ENCODE data around the gene CSHL1.

CSHL1 gene

DNA sequence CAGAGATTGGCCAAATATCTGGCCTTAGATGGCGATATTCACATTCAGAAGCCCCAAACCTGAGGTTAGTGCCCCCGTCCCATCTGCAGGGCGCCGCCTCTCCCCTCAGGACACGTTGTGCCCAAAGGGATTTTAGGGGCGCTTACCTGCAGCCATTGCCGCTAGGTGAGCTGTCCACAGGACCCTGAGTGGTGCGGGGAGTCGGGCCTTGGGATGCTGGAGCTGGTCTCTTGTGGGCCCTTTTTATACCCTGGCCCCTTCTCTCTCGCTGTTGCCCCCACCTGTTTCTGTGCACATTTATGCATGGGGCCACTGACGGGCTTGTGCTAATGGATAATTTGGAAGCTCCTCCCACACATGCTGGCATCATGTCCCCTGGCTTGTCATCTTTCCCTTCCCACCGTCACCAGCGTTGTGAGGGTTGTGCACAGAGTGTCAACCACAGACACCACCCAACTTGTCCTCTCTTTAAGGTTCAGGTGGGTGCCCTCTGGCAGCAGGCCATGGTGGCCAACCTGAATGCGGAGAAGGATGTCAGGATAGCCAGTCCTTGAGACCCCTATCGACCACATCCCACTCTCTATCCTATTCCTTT is at the start of gene CSHL1:
TSS of gene CSHL1 (minus strand) at position 218 of the 595 bp plus-strand sequence. CDS start at position 156, 62 bp downstream.
- no peak for DNase-seq

DNA sequence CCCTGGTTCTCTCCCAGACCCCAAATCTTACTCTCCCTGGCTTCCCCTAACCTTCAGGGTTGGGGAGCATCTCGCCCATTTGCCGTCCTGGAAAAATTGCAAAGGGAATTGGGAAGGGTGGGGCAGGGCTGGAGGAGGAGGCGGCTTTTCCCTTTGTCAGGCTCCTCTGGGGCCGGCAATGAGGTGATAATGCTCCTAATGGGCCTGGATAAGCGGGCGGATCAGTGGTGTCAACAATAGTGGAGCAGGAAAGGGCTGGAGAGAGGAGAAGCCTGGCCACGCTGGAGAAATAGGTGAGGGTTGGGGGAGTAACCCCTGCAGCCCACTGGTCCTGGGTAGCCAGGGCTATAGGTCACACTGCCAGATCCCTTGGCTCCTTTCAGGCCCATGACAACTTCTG is 49.4 kb upstream of the CSHL1 start:
- no peak for DNase-seq

DNA sequence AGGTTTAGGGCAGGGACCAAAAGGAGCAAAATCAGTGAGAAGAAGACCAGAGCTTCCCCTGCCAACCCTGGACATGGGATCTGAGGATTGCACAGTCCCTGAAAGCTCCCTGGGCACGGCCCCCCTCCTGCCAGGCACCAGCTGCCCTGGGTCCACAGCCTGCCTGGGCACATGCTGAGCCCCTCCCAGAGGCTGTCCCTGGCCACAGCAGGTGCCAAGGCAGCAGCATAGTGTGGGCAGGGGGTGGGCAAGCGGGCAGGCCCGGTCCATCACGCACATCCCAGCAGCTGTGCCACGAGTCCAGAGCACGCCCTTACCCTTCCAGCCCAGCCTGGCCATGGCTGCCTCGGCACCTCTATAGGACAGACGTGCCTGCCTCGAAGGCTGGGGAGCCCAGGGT is 48.9 kb upstream of the CSHL1 start:
- no peak for DNase-seq

DNA sequence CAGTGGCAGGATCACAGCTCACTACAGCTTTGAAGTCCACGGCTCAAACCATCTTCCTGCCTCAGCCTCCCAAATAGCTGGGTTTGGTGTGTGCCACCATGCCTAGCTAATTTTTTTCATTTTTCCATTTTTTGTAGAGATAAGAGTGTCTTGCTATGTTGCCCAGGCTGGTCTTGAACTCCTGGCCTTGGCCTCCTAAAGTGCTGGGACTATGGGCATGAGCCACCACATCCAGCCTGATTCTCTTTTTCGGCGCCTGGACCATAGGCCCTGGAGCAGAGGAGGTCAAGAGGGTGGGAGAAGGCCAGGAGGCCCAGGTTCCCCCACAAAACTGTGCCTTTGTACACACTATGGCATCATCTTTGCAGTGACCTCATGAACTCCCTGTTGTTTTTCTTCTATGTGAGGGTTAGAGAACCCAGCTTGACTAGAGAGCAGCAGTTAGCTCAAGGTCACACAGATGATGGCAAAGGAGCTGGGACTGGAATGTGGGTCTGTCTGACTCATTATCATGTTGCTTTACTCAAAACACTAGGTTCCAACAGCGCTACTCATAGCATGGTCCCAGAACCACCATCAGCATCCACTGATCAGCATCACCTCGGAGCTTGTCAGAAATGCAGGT is 45.4 kb upstream of the CSHL1 start:
- no peak for DNase-seq

DNA sequence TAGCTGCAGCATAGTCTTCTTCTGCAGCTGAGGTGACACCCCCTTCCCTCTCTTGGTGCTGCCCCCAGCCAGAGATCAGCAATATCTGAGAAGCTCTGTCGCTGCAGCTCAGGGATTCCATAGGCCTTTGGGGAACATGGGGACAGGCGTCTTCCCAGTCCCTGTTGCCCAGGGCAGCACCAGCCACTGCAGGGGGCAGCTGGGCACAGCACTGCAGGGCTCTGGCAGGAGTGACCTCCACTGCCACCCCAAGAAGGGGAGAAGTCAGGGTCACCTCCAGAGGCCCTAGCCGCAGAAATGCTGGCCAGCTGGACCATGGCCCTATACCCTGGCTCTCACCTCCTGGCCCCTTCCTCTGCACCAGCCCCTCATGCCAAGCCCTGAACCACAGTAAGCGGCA is 44.7 kb upstream of the CSHL1 start:
- no peak for DNase-seq

DNA sequence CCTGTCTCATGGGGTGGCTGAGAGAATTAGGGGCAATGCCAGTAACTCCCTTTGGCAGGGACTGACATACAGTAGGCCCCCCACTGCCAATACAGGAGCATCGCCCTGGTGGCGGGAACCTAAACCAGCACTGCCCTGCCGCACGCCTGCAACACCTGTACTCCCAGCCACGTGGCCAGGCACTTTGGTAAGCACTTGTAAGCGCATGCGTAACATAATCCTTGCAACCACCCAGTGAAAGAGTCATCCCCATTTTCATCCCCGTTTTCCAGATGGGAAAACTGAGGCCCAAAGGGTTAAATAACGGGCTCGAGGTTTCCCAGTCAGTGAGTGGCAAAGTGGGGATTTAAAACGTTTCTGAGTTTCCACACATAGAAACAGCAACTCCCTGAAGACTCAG is 44.2 kb upstream of the CSHL1 start:
- DNase-seq: no peak

DNA sequence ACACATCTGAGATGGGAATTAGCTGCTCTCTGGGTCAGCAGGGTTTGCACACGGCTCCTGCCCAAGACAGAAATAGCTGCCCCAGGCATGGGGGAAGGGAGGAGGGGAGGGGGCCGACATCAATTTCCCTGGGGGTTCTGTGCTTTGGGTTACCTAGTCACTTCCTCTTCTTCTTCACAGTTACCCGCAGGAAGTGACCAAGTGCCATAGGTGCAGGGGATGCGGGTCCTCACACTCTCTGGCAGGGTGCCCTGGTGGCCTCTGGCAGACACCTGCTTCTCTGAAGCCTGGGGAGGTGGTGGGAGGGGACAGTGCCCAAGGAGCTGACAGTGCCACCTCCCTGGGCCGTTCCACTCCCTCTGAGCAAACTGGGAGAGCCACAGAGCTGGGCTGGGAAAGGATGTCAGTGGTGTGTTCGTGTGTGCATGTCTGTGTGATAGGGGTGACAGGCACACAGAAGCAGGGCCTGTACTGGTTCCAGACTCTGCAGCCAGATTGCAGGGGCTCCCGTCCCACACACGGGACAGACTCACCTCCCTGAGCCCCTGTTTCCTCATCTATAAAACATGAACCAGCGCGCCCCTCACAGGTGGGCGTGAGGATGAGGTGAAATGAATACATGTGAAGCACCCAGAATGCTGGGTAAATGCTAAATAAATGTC is 43.5 kb upstream of the CSHL1 start:
- no peak for DNase-seq

DNA sequence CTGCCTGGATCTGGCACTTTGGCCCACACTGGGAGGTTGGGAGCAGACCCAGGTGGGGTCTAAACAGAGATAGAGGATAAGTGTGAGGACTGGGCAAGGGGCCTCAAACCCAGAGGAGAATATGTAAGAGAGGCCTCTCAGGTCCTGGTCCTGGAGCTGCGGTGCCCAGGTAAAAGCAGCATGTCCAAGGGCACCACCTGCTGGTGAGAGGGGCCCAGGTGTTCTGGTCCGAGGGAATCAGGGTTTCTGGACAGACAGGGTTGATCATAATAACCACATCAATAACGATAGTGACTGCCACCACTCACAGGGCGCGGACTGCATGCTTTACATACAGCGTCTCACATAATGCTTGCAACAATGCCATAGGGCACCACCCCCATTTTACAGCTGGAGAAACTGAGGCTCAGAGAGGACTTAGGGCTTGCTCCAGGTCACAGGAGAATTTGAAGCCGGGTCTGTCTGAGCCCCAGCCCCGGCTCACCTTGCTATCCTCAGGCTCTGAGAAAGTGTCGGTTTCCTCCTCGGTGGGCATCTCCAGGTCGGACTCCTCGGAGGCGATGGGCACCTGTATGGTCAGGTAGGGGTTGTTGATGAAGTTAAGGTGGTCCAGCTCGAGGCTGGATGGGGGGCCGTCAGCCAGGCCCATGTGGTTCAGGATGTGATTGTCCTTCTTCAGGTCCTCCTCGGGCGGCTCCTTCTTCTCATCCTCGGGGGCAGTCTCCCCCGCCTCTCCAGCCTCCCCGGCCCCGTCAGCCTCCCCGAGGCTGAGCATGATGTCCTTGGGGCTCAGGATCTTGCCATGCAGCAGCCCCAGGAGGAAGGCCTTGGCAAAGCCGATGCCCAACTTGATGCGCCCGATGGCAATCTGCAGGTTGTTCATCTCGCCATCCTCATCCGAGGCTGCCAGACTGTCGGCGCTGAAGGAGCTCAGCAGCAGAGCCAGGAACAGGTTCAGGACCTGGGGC is 40.2 kb upstream of the CSHL1 start:
- DNase-seq: no peak

DNA sequence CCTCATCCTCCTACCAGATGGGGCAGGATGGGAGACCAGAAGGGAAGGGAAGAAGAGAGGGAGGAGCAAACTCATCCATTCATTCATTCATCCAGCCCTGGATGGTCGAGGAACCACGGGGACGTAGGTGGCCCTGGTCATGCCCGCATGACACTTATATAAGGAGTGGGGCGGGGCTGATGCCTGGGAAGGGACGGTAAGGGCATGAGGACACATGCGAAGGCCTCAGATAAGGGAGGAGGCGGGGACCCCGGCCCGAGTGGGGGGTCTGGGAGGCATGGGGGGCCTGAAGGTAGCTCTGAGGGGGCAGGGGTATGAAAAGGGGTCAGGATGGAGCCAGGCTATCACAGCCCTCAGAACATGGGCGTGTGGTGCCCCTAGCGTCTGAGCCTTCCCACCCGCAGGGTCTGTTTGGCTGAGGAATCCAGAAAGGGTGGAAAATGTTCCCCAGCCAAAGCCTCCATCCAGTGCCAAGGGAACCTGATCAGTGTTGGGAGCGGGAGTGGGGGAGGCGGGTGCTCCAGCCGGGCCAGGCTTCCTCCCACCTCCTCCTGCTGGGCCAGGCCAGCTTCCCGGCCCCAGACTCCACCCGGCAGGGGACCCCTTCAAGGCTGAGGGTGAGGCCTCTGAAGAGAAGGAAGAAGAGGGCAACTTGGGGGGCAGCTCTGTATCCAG is 38.7 kb upstream of the CSHL1 start:
- DNase-seq: no peak

DNA sequence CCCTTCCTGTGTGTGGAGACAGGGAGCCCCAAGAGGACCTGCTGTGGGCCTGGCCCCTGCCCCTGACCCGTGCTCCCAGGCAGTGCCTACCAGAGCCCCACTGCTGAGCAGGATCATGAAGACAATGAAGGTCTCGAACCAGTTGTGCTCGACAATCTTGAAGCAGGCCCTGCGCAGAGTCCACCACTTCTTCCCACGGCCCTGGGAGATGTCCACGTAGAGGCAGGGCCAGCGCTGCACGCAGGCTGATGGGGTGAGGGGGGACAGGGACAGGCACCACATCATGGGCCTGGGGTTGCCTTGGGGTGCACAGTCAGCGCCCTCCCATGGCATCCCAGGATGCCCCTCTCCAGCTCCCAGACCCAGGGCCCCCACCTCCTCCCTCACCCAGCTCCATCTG is 37.5 kb upstream of the CSHL1 start:
- no peak for DNase-seq

DNA sequence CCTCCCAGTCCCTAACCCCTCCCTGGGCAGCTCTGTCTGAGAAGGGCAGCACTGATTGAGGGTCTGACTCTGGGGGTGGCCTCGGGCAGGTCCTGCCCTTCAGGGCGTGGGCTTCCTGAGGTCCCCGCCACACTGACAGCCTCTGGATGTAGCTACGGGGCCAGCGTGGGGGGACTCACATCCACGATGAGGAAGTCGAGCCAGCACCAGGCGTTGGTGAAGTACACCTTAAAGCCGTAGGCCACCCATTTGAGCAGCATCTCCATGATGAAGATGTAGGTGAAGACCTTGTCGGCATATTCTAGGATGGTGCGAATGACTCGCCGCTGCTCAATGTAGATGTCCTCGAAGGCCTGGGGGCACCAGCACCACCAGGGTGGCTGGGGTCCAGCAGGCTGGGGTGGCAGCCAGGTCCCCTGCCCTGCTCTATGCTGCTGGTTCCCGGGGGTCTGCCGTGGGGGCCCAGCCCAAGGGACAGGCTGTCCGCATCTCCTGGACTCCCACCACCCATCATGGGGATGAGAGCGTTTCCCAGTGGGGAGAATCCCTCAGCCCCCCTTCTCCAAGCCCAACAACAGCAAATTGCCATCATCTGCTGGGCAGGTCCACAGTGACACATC is 36.8 kb upstream of the CSHL1 start:
- DNase-seq: no peak

DNA sequence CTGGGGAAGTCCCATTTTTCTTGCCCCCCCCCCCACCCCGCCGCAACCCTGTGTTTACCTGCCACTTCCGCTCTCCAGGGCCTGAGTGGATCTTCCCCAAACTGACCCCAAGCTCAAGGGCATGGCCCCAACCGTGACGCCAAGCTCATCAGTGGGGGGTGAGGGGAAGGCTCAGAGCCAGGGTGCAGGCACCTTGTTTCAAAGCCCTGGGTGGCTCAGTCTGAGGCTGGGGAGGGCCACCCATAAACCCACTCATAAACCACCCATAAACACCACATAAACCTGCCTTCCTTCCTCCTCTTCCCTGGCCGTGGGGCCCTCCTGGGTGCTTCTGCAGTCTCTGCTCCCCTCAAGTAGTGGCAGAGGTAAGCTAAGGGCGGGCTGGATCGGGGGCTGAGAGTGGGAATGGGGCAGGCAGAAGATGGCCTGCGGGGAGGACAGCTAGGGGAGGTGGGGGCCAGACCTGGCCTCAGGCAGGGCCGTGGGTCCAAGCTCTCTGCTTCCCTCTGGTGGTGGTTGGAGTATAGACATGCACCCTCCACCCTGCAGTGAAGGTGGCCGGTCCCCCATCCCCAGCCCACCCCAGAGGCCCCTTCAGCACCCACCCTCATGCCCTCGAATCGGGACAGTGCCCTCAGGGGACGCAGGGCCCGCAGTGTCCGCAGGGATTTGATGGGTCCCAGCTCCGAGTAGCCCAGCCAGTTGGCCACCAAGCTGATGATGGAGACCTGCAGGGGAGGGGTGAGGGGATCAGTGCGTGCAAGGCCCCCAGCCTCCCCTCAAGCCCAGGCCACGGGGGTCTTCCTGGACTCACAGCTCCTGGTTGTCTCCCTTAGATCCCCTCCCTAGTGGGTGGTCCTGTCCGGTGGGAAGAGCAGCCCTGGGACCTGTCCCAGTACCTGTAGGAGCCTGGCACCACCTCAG is 35.6 kb upstream of the CSHL1 start:
- no peak for DNase-seq

DNA sequence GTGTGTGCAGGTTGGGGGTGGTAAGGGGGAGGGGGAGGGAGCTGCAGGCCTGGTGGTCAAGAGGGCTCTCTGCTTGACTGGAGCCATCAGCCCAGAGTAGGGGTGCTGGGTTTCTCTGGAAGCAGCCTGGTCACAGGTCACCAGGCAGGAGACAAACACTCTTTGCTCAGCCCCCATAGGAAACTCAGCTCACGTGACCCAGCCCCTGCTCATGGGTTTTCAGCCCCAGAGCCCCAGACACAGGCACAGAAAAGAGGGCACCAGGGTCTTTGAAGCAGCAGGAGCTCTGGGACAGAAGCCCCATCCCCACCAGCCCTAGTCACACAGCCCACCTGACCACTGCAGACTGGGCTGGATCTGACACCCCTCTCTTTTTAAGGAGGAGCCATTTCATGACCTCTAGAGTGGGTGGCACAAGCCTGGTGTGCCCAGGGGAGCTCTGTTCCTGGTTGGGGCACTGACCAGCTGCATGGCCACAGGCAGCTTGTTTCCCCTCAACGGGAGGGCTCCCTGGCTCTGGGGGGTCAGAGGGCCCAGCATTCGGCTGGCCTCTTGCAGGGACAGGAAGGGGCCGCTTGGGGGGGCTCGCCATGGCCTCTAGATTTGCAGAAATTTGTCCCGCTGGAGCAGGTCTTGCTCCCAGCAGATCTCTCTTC is 34.9 kb upstream of the CSHL1 start:
- no peak for DNase-seq

DNA sequence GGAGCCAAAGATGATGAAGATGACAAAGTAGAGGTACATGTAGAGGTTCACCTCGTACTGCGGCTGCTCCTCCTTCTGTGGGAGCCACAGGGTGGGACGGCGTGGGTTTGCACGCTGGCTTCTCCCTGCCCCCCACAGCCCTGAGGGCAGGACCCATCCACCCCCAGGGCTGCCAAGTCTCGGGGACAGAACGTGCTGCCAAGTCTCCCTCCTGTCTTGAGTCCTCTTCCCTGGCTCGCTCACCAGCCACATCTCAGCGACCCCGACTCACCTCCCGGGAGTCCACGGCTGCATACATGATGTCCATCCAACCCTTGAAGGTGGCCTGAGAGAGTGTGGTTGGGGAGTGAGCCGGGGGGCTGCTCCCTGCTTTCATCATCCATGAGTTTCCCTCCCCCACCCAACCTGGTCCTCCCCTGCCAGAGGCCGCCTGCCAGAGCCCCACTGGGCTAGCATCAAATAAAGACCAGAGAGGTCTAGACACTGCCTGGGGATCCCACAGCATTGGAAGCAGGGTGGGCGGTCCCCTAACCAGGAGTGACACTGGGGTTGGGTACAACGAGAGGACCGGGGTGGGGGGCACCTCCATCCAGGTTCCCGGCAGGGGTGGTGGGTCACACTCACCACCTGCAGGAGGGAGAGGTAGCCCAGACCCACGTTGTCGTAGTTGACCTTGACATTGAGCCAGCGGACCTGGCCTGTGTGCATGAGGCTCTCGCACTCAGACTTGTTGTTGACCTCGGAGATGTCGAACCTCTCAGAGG is 33.9 kb upstream of the CSHL1 start:
- no peak for DNase-seq

DNA sequence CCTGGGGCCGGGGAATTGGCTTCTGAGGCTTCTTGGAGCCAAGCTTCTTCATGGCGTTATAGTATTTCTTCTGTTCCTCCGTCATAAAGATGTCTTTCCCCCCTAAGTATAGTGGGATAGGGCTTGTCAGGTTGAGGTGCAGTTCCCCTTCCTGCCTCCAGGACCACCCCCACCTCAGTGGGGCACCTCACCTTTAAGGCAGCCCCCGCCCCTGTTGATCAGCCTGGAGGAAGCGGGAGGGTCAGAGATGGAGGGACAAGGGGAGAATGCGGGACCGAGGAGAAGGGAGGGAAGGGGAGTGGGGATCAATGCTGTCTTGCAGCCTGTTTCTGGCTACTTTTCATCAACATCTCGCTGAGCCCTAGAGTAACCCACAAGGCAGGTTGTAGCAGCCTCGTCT is 32.7 kb upstream of the CSHL1 start:
- DNase-seq: no peak

DNA sequence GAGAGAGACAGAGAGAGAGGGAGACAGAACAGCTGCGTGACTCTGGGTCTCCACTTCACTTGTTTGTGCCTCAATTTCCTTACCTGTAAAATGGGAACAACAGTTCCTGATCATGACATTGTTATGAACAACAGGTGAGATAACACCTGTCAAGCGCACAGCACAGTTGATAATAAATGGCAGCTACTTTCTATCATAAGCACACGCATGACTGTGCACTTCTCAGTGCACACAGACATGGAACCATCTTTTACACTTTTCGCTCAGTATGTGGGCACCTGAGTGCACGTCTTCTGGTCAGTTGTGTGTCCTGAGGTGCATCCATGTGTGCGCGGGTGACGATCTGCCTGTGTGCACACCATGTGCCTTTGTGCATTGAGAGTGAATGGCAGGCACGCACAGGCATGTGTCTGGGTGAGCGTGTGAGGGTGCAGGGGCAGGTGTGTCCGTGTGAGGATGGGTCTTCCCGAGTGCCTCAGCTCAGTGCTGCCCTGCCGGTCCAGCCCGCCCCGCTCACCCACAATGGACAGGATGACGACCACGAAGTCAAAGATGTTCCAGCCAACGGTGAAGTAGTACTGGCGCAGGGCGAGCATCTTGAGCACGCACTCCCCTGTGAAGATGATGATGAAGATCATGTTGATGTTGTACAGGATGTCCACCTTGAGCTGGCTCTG is 31.4 kb upstream of the CSHL1 start:
- no peak for DNase-seq

DNA sequence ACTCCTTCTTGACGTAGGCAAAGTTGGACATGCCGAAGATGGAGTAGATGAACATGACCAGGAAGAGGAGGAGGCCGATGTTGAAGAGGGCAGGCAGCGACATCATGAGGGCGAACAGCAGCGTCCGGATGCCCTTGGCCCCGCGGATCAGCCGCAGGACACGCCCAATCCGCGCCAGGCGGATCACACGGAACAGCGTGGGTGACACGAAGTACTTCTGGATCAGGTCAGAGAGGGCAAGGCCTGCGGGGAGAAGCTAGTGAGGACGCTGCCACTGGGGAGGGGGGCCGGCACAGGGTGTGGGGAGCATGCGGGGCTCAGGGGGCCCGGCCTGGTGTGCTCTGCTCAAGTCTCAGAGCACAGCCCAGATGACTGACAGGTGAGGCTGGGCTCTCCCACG is 30.7 kb upstream of the CSHL1 start:
- no peak for DNase-seq

DNA sequence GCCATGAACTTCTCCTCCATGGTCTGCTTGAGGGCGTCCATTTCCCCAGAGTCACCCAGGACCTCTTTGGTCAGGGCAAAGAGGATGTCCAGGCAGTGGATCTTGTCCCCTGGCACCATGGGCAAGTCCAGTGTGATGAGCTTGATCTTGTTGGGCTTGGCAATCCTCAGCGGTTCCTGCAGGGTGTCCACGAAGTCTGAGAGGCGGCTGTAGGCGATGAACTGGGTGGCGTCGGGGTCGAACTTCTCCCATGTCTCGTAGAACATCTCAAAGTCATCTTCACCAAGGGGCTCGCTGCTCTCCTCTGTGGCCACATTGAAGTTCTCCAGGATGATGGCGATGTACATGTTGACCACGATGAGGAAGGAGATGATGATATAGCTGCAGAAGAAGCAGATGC is 30.1 kb upstream of the CSHL1 start:
- DNase-seq: no peak

DNA sequence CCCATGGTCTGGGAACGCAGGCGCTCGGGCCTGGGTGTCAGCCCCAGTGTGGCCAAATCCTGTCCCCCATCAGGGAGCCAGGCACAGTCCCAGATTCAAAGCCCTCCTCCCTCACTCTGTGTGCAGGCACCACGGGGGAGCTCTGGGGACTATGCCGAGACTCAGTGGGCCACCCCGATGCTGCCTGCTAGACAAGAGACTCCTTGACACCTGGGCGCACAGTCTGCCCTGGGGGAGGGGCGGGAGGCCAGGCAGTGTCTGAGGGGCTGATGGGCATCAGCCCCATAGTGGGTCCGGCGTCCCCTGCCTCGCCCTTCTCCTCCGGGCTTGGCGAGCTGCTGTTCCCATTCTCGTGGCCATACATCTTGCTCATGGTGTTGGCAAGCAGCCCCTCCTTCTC is 29.5 kb upstream of the CSHL1 start:
- DNase-seq: no peak

All from cortex of kidney (tissue), 1 donor.